CD14-positive monocyte (primary cell): Measurements from ENCODE around the gene SELENOI. TPM values are rescaled to one million over a fixed set of nuclear protein-coding genes. Genes with fewer than 3 reads are reported as not detected.

Source experiments
- DNase-seq, 3 donors: peaks; one replicate each; pipeline ENCODE4 v3.0.0-alpha.2; 2011 to 2022
- H2AFZ ChIP-seq: 2 replicates; pipeline ENCODE4 v1.6.0; 2012; ENCODE audit warnings: mild to moderate bottlenecking, low read depth, low read length, inconsistent platforms; ENCODE audit not compliant: insufficient read depth, poor library complexity, severe bottlenecking
- H3K27ac ChIP-seq, 2 donors: 1 replicate in 1 of 2; 2 replicates in 1 of 2; pipeline ENCODE4 v1.5.1; 2012 to 2013; ENCODE audit warnings: low read length in 2 of 2, control low read depth in 1 of 2, inconsistent platforms in 1 of 2, low read depth in 1 of 2, mild to moderate bottlenecking in 1 of 2
- H3K27me3 ChIP-seq, 2 donors: one replicate each; pipeline versions ENCODE4 v1.6.0 to v1.6.1; 2011 to 2013; ENCODE audit warnings: low read length in 2 of 2; ENCODE audit not compliant: control insufficient read depth in 2 of 2, insufficient read depth in 2 of 2
- H3K36me3 ChIP-seq, 2 donors: replicated peaks in 1 of 2; 1 replicate in 1 of 2; 2 replicates in 1 of 2; pipeline versions ENCODE4 v1.5.1 to v1.6.1; 2012 to 2013; ENCODE audit warnings: low read length in 2 of 2, control low read depth in 1 of 2, inconsistent platforms in 1 of 2, mild to moderate bottlenecking in 1 of 2; ENCODE audit not compliant: insufficient read depth in 2 of 2, control insufficient read depth in 1 of 2
- H3K4me1 ChIP-seq, 2 donors: 1 replicate in 1 of 2; 2 replicates in 1 of 2; pipeline versions ENCODE4 v1.5.1 to v1.6.1; 2012 to 2013; ENCODE audit warnings: low read length in 2 of 2, control low read depth in 1 of 2, inconsistent platforms in 1 of 2, mild to moderate bottlenecking in 1 of 2, moderate library complexity in 1 of 2; ENCODE audit not compliant: insufficient read depth in 2 of 2, control insufficient read depth in 1 of 2
- H3K4me2 ChIP-seq: replicated peaks from 2 replicates; pipeline ENCODE3; 2012; ENCODE audit warnings: low read length, moderate library complexity, mild to moderate bottlenecking; ENCODE audit not compliant: poor library complexity, severe bottlenecking; ENCODE audit errors: extremely low read depth
- H3K4me3 ChIP-seq, 3 experiments: fragments of 200-600 bp in 1 of 3; sonication (generic) in 1 of 3; replicated peaks in 1 of 3; 1 replicate in 2 of 3; 2 replicates in 1 of 3; pipeline ENCODE4 v1.5.1; 2011 to 2013; ENCODE audit warnings: low read length in 3 of 3, mild to moderate bottlenecking in 3 of 3, control low read depth in 2 of 3, low read depth in 2 of 3, inconsistent platforms in 1 of 3, moderate library complexity in 1 of 3
- H3K79me2 ChIP-seq: 2 replicates; pipeline ENCODE4 v1.6.0; 2012; ENCODE audit warnings: mild to moderate bottlenecking, control low read depth, inconsistent platforms, low read length, moderate library complexity; ENCODE audit not compliant: insufficient read depth
- H3K9ac ChIP-seq: 2 replicates; pipeline ENCODE4 v1.6.0; 2017; ENCODE audit warnings: low read length, mild to moderate bottlenecking; ENCODE audit not compliant: insufficient read depth, poor library complexity, severe bottlenecking
- H3K9me3 ChIP-seq, 2 donors: replicated peaks in 1 of 2; 1 replicate in 1 of 2; 2 replicates in 1 of 2; pipeline versions ENCODE4 v1.5.1 to v1.6.1; 2012 to 2013; ENCODE audit warnings: low read length in 2 of 2, control low read depth in 1 of 2; ENCODE audit not compliant: control insufficient read depth in 1 of 2, insufficient read depth in 1 of 2
- H4K20me1 ChIP-seq: 2 replicates; pipeline ENCODE4 v1.6.0; 2012; ENCODE audit warnings: mild to moderate bottlenecking, low read length, control low read depth, moderate library complexity; ENCODE audit not compliant: insufficient read depth
- H3K27ac Mint-ChIP-seq, 7 donors: one replicate each; pipeline ENCODE4 v1.8.0; 2020; ENCODE audit warnings: mild to moderate bottlenecking in 7 of 7, mixed read lengths in 7 of 7, moderate library complexity in 6 of 7, inconsistent platforms in 2 of 7
- H3K27me3 Mint-ChIP-seq, 3 donors: one replicate each; pipeline ENCODE4 v1.8.0; 2021 to 2022; ENCODE audit warnings: low read depth in 3 of 3, mild to moderate bottlenecking in 3 of 3, mixed read lengths in 3 of 3, moderate library complexity in 3 of 3, inconsistent platforms in 1 of 3
- H3K36me3 Mint-ChIP-seq, 2 donors: one replicate each; pipeline ENCODE4 v1.8.0; 2020; ENCODE audit warnings: mixed read lengths in 2 of 2, inconsistent platforms in 1 of 2, mild to moderate bottlenecking in 1 of 2
- H3K4me1 Mint-ChIP-seq: one replicate; pipeline ENCODE4 v1.8.0; 2020; ENCODE audit warnings: mild to moderate bottlenecking, mixed read lengths
- H3K4me3 Mint-ChIP-seq, 2 donors: one replicate each; pipeline ENCODE4 v1.8.0; 2020; ENCODE audit warnings: mild to moderate bottlenecking in 2 of 2, mixed read lengths in 2 of 2, moderate library complexity in 1 of 2
- H3K9me3 Mint-ChIP-seq, 7 donors: one replicate each; pipeline ENCODE4 v1.8.0; 2020 to 2022; ENCODE audit warnings: mixed read lengths in 7 of 7, mild to moderate bottlenecking in 6 of 7, moderate library complexity in 6 of 7, inconsistent platforms in 2 of 7
- WGBS: methylation state at CpG from one replicate; pipeline ENCODE4 v1.1.5; 2013; ENCODE audit warnings: missing lambda C conversion rate; ENCODE audit not compliant: insufficient coverage; 5-methylcytosine and 5-hydroxymethylcytosine counted together
- intact Hi-C, 2 donors: fragments of 100-400 bp; cut with micrococcal nuclease; formaldehyde crosslinking; loops; one replicate each; pipeline versions ENCODE4 v1.15.0 to v1.15.1; 2023
- polyA plus RNA-seq, 3 donors: library from polyadenylated mRNA; depleted of rRNA in 1 of 3; unstranded in 2 of 3; stranded (reverse) in 1 of 3; fragments of 300-500 nt in 2 of 3; fragments of >200 nt in 1 of 3; fragmentation: Illumina TruSeq in 2 of 3; gene quantifications; 1 replicate in 2 of 3; 2 replicates in 1 of 3; pipeline ENCODE4 v1.2.3, GENCODE V29; 2012 to 2021
- TF ChIP-seq, protein P1 (sequence below): fragments of 200-600 bp; IDR thresholded peaks from one replicate; pipeline ENCODE4 v1.8.0; 2022; ENCODE audit warnings: antibody characterized with exemption, mild to moderate bottlenecking

SELENOI gene
- polyA plus RNA-seq, 3 donors: 2.3 to 3.2 (median 2.5) TPM

DNA sequence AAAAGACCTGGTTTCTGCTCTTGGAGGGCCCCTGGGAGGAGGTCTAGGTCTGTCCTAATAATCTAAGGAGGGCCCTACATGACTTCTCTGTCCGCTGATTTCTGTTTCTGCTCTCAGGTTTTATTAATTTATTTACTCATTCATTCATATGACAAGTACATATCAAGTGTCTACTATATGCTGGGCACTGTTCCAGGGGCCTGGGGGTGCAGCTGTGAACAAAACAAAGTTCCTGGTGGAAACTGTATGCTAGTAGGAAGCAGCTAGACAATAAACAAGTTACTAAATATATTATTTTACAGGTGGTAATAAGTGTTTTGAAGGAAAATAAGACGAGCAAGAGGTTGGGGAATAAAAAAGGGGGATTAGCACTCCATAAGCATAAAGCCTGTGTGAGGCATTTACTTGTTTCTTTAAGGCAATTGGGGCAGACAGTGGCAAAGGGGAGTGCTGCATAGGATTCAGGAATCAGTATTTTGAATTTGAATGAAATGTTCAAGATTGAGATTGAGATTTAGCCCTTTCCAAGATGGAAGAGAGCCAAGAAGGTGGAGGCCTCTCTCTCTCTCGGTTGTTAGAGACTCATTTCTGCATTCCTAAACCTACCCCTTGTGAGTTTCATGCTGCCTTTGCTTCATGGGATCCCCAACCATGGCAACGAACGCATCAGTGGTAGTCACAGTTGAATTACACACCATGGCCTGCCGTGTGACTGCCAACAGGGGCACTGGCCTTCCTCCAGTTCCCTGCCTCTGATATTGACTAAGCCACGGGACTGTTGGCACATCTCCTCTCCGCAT, 84.0 kb downstream of the SELENOI start:
- peaks cover 2 to 9% (median 4%) of the 10 kb centered on the region in 3 donors for H3K27me3 Mint-ChIP-seq
- no peaks in the 10 kb centered on the region for H3K9me3 Mint-ChIP-seq
- DNase-seq: no peak
- H3K27me3 ChIP-seq: no peaks in the 10 kb centered on the region
- H3K4me3 Mint-ChIP-seq: no peak overlapping the region
- 93% methylated on average over 4 of the region's 8 CpGs for WGBS
- H3K9me3 ChIP-seq: no peaks in the 10 kb centered on the region
- H3K27ac Mint-ChIP-seq: no peak overlapping the region
- no peak overlapping the region for H2AFZ ChIP-seq
- no peak overlapping the region for H3K27ac ChIP-seq
- intact Hi-C loops: no loop called here
- H3K36me3 Mint-ChIP-seq: no peaks in the 10 kb centered on the region
- peaks cover 6% of the 10 kb centered on the region for H3K4me1 Mint-ChIP-seq
- no peaks in the 10 kb centered on the region for H3K79me2 ChIP-seq
- no peaks in the 10 kb centered on the region for H3K36me3 ChIP-seq
- no peak overlapping the region for H3K4me3 ChIP-seq
- H3K4me2 ChIP-seq: no peak overlapping the region
- H3K4me1 ChIP-seq: no peaks in the 10 kb centered on the region
- no peaks in the 10 kb centered on the region for H4K20me1 ChIP-seq
- TF ChIP-seq, protein P1, sequence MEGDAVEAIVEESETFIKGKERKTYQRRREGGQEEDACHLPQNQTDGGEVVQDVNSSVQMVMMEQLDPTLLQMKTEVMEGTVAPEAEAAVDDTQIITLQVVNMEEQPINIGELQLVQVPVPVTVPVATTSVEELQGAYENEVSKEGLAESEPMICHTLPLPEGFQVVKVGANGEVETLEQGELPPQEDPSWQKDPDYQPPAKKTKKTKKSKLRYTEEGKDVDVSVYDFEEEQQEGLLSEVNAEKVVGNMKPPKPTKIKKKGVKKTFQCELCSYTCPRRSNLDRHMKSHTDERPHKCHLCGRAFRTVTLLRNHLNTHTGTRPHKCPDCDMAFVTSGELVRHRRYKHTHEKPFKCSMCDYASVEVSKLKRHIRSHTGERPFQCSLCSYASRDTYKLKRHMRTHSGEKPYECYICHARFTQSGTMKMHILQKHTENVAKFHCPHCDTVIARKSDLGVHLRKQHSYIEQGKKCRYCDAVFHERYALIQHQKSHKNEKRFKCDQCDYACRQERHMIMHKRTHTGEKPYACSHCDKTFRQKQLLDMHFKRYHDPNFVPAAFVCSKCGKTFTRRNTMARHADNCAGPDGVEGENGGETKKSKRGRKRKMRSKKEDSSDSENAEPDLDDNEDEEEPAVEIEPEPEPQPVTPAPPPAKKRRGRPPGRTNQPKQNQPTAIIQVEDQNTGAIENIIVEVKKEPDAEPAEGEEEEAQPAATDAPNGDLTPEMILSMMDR: no peak
- no peak overlapping the region for H3K9ac ChIP-seq

GRCh38 chr2:26430826-26431225, 84.9 kb downstream of the SELENOI start:
- no peaks in the 10 kb centered on the region for H3K36me3 Mint-ChIP-seq
- H3K27me3 Mint-ChIP-seq: peaks cover 0 to 9% (median 3%) of the 10 kb centered on the region in 3 donors
- H3K4me1 ChIP-seq: no peaks in the 10 kb centered on the region
- TF ChIP-seq, protein P1: no peak
- DNase-seq: no peak
- no peak overlapping the region for H3K4me2 ChIP-seq
- H4K20me1 ChIP-seq: no peaks in the 10 kb centered on the region
- peaks cover 6% of the 10 kb centered on the region for H3K4me1 Mint-ChIP-seq
- H3K9ac ChIP-seq: no peak overlapping the region
- no peaks in the 10 kb centered on the region for H3K79me2 ChIP-seq
- H3K4me3 ChIP-seq: no peak overlapping the region
- no peak overlapping the region for H3K4me3 Mint-ChIP-seq
- 97% methylated on average over 5 of the region's 7 CpGs for WGBS
- no peaks in the 10 kb centered on the region for H3K27me3 ChIP-seq
- no peaks in the 10 kb centered on the region for H3K9me3 Mint-ChIP-seq
- intact Hi-C loops: no loop called here
- H2AFZ ChIP-seq: no peak overlapping the region
- no peaks in the 10 kb centered on the region for H3K36me3 ChIP-seq
- peak overlapping the region in 1 of 7 donors; percentile 17 for H3K27ac Mint-ChIP-seq
- no peaks in the 10 kb centered on the region for H3K9me3 ChIP-seq
- no peak overlapping the region for H3K27ac ChIP-seq
